Retina (tissue), 1 donor: Measurements from ENCODE around the gene SPINT1.
A peak's percentile ranks its signal among the peaks of the same experiment; 100 is the strongest.

ENCODE experiments used
- DNase-seq: peaks from one replicate; pipeline ENCODE4 v3.0.0-alpha.2; 2016

Gene SPINT1

DNA sequence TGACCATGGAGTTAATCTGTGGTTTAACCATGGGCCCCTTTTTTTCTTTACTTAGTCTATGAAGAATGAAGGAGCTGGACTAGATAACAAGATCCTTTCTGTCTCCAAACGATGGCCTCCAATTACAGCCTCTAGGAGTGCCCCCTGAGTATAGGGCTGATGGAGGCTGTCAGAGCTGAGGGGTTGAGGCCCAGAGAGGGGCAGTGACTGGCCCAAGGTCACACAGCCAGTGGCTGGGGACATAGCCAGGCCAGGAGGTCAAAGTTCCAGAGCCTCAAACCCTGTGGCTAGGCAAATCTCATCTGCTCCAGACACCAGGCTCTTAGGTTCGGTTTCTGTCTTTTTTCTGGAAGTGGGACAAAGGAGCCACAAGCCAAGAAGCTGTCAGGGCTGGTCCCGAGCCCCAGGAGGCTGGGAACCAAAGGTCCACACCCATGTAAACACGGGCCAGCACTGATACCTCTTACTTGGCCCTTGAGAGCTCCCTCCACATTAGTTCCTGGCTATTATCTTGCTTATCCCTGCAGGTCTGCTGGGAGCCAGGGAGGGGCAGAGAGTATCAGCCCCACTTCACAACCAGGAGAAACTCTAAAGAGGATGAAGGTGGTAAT lies 19.9 kb downstream of the SPINT1 start:
- DNase-seq = no peak

DNA sequence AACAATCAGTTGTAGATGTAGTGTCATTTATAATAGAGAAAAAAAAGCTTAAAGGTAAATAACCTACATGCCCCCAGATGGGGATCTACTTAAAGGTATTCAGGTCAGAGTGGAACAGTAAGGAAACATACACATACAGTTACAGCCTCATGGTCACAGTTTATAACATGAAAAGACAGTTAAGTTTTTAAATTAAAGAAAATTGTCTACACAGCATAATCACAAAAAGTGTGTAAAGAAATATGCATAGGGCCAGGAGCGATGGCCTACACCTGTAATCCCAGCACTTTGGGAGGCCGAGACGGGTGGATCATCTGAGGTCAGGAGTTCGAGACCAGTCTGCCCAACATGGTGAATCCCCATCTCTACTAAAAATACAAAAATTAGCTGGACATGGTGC lies 23.4 kb downstream of the SPINT1 start:
- no peak for DNase-seq

DNA sequence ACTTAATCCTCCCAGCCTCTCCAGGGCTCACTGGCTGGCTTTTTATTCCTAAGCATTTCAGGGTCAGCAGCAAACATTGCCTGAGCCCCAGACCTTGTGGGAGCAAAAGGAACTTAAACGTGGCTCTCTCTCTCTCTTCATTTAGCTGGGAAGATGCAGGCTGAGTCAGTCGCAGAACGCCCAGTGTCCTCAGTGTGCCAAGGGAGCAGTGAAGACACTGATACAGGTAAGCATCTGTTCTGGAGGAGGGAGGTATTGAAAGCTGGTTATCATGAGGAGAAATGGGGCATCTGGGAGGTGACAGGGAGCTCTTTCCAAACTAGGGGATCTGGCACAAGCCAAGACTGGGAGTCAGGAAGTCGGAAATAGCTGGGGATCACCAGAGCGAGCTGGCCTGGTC lies 25.8 kb downstream of the SPINT1 start:
- DNase-seq = no peak

DNA sequence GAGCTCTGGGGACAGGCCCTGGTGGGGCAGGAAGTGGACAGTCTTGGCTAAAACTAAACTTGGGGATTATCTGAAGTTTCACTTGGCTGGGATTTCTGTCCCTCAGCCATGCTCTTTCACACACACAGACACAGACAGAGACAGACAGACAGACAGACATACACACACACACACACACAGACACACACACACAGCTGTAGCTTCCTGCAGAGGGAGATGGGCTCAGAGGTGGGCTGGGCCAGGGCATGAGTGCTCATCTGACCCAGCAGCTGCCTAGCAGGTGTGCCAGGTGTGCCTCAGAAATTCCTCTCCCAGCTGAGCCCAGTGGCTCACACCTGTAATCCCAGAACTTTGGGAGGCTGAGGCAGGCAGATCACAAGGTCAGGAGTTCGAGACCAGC lies 26.9 kb downstream of the SPINT1 start:
- no peak for DNase-seq

DNA sequence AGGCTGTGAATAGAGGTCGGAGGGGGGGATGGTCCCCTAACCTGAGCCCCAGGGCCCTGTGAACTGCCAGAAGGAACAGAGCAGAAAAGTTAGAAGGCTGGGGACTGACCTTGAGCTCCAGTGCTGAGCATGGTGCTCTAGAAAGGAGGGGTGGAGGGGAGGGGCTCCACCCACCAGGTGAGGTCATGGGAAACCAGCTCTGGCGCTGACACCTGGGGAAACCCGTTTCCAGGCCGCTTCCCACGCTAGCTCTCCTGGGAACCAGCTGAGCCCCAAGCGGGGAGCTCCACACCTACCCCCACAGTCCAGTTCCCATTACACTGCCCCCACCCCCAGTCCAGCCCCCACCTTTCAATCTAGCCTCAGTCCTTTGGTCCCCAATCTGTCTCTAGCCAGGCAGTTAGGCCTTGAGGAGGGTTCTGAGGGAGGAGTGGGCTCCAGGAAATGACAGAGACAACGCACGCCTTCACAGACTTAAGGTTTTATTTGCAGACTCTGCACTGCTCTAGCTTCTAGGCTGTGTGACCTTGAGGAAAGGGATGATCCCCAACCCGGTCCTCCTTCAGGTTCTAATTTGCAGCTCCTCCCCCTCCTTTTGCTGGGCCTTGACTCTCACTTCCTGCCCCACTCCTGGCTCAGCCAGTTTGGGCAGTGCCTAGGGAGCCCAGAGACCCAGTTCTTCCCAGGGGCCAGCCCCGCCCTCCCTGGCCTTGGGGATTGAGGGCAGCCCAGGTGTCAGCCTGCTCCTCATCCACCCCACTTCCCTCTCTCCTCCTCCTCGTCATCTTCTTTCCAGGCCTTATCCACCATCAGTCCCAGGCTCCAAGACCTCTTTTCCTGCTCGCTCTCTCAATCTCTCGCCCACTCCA lies 28.1 kb downstream of the SPINT1 start:
- no peak for DNase-seq

DNA sequence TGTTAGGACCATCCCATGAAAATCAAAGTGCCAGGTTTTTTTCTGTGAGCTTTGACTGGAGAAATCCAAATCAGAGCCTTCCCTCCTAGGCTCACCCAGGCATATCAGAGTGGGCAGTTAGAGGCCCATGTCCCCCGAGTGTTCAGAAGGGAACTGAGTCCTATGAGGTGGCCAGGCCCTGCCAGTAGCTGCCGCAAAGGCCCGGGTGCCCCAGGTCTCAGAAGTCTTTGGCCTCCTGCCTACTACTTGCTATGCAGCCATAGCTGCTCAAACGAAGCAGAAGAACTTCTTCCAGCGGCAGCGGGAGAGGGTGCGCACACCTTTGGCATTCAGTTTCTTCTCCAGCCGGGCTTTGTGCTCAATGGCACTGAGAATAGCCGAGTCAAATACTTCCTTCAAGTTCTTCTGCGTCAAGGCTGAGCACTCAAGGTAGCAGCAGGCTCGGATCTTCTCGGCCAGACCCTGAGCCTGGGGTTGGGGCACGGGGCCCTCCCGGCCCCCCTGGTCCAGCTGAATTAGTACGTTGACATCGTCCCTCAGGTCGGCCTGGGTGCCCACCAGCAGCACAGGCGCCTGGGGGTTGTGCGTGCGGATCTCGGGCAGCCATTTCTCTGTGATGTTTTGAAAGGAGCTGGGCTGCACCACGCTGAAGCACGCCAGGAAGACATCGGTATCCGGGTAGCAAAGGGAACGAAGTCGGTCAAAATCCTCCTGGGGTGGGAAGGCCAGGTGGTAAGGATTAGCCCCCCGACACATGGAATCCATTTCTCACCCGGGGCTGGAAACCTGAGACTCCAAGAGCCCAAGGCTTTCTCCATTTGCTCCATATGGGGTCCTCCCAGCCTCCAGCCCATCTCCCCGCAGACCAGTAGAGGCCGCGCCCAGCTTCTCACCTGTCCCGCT lies 29.2 kb downstream of the SPINT1 start:
- DNase-seq = peak; percentile 21

DNA sequence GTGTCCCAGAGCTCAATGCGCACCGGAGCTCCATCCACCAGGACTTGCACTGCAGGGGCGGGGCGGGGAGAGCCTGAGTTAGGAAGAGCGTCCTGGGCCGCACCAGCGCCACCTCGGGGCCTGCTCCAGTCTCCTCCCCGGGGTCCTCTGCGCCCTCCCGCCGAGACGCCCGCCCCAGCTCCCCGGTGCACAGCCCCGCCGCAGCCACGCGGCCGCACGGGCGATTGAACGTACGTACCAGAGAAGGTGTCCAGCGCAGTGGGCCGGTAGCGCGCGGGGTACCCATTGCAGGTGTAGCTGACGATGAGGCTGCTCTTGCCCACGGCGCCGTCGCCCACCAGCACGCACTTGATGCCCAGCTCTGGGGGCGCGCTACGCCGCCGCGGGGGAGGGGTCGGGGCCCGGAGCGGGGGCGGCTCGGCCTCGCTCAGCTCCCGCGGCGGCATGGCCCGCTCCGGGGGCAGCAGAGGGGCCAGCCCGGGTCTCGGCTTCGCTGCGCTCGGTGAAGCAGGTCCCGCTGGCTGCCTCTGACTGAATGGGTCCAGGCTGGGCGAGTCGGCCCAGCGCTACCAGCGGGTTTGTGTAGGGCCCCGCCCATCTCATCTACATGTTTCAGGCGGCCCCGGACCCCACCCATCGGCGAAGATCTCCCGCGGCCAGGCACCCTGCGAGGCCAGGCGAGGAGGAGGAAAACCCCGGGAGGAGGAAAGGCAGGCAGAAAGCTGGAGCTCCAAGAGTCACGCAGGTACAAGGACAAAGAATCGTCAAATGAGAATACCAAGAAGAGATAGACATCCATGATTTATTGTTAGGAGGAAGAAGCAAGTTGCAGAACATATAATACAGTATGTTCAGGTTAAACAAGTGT lies 30.1 kb downstream of the SPINT1 start, which contains the start of gene RHOV:
RHOV (minus strand) TSS at position 541 of the 868 bp plus-strand sequence; CDS start at position 446, 95 bp downstream.
- peak; percentile 73 for DNase-seq

DNA sequence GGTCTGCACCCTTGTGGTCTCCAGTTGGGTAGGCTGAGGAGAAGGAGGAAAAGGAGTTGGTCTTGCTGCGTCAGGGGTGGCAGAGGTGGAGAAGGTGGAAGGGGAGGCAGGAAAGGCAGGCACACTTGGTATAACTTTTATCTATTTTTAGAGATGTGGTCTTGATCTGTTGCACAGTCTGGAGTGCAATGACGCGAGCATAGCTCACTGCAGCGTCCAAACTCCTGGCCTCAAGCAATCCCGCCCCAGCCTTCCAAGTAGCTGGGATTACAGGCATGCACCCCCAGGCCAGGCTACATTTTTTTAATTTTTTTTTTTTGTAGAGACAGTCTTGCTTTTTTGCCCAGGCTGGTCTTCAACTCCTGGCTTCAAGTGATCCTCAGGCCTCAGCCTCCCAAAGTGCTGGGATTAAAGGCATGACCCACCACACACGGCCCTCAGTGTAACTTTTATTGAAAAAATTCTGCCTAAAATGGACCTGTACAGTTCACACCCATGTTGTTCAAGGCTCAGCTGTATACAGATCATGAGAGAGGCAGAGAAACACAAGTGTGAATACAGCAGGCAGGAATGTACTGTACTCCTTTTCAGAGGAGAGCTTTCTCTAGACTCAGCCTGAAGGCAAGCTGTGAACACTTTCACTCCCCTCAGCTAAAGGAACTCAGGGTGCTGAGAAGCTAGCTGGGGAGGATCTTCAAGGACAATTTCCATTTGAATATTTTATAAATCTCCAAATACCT lies 32.3 kb downstream of the SPINT1 start:
- no peak for DNase-seq

DNA sequence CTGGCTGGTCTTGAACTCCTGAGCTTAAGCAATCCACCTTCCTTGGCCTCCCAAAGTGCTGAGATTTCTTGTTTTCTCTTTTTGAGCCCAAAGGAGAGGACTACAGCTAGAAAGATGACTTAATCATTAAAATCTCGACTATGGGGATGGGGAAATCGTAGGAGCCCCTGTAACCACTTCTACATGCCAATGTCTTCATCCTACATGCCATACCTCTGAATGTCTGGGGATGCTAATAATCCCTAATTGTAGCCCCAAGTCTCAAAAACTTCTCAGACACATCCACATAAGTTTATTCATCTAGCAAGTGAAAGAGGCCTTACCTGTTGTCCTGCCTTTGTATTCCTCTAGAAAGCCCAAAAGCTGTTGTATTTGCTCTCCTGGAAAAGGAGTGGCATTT lies 33.8 kb downstream of the SPINT1 start:
- DNase-seq = no peak

DNA sequence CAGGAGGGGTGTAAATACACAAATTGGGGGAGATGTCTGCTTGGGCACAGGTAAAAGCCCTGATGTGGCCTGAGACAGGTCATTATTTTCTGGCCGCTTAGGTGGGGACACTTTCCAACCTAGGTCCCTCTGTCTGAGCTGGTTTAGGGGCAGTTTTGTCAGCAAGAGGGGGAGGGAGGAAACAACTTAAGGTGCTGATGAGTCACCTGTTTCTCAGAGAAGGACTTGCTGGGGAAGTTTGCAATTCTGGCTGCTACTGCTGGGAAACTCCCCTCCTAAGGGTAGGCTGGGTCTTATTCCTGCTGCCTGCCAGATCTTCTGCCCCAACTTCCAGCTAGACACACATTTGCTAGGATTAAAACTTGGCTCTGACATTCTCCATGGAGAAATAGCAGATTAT lies 34.9 kb downstream of the SPINT1 start:
- DNase-seq = no peak

DNA sequence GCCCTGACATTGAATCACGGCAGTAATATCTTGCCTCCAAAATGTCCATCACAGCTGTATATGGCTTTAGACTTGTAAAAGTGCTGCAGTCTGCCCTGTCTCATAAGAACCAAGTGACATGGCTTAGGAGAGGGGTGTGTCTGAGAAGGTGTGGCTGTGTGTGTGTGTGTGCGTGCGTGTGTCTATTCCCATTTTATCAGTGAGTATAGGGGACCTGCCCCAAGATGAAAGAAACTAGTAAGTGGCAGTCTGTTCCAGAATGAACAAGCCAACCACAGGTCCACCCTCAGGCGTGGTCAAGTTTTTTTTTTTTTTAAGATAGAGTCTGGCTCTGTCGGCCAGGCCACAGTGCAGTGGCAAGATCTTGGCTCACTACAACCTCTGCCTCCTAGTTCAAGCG lies 35.8 kb downstream of the SPINT1 start:
- DNase-seq = no peak

DNA sequence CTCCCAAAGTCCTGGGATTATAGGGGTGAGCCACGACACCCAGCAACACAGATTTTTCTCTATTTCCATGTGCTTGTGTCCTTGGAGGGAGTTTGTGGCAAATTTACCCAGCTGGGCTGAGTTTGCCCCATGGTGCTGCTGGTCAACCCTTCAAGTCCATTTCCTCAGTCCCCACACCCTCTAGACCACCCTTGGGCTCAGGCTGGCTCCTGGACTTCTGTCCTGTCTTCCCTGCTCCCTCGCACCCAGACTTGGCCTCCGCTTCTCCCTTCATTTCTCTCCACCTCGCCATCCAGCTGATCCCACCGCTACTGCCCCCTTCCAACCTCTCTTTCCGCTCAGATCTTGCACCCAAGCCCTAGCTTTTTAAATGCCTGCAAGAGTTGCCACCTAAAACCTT lies 37.5 kb downstream of the SPINT1 start:
- DNase-seq = no peak

DNA sequence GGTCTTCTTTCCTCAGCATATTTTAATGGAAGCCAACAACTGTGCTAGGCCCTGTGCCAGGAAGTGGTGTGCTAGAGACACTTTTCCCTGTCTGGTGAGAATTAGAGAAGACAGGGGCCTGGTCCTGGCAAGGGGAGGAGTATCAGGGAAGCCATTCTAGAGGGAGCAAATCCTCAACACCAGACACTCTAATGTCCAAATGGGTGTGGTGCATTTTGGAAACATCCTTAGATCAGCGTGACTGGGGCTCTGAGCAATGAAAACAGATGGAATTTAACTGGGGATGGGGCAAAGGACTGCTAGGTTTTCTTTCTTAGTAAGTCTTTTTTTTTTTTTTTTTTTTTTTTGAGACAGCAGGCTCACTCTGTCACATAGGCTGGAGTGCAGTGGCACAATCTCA lies 42.7 kb downstream of the SPINT1 start:
- DNase-seq = no peak

DNA sequence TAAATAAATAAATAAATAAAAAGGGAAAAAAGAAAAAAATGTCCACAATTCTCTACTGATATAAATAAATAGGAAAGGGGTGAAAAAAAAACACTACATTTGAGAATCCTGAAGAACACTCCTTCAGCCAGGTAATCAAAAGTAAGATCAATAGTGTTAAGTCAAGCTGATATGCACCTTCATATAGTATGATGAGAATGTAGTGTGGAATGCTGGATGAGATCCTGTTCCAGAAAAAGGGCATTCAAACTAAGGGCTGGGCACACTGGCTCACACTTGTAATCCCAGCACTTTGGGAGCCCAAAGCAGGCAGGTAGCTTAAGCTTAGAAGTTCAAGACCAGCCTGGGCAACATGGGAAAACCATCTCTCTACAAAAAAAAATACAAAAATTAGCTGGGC lies 45.3 kb downstream of the SPINT1 start:
- no peak for DNase-seq

DNA sequence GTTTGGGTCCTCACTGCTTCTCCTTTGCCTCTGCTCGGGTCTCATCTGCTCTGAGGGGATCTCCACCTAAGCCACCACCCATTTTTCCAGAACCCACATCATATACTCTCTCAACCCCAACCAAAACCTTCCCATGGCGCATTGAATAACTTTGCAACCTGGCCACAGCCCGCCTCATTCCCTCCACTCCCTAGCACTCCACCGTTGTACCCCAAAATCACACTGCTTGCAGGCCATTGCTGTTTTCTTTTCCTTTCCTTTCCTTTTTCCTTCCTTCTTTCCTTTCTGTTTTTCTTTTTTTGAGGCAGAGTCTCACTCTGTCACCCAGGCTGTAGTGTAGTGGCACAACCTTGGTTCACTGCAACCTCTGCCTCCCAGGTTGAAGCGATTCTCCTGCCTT lies 47.3 kb downstream of the SPINT1 start:
- DNase-seq = no peak

DNA sequence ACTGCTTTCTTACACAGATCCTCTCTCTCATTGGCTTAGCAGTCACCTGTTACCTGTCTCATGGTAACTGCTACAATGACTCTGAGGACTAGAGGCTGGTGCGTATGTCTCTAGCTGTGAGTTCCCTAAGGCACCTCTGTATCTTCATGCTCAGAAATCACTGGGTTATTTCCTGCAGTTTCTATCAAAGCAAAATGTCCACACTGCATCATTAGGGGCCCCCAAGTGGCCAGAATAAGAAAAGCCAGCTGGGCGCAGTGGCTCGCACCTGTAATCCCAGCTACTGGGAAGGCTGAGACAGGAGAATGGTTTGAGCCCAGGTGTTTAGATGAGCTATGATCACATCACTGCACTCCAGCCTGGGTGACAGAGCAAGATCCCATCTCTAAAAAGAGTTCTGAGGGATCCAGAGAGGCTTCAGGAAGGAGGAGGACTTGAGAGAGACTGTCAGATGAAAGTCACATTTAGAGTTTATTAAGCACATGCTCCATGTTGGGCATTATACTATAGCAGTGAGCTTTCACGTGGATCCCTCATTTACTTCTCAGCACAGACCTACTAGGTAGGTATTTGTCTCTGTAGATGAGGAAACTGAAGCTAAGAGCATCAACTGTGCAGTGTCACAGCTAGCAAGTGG lies 48.1 kb downstream of the SPINT1 start:
- DNase-seq = peak; percentile 61

DNA sequence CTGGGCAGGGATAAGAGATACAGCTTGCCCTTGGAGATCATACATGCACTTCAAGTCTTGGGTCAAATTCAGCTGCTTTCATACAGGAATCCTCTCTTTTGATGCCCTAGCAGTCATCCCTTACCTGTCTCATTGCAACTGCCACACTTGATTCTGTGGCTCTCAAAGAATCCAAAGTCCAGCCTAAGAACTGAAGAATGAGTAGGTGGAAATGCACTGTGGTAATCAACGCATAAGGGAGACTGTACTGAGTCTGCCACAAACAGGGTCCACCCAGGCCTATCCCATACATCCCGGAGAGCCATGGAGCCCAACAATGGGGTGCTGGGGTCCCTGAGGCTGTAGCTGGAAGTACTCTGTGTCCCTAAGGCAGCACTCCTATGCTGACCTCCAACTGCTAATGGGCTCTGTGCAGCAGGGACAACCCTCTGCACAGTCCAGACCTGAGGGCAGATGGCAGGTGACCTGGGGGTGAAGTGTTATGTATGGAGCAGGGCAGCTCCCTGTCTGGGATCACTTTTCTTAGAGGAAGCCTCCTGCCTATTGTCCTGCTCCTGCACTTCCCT lies 48.7 kb downstream of the SPINT1 start:
- no peak for DNase-seq

DNA sequence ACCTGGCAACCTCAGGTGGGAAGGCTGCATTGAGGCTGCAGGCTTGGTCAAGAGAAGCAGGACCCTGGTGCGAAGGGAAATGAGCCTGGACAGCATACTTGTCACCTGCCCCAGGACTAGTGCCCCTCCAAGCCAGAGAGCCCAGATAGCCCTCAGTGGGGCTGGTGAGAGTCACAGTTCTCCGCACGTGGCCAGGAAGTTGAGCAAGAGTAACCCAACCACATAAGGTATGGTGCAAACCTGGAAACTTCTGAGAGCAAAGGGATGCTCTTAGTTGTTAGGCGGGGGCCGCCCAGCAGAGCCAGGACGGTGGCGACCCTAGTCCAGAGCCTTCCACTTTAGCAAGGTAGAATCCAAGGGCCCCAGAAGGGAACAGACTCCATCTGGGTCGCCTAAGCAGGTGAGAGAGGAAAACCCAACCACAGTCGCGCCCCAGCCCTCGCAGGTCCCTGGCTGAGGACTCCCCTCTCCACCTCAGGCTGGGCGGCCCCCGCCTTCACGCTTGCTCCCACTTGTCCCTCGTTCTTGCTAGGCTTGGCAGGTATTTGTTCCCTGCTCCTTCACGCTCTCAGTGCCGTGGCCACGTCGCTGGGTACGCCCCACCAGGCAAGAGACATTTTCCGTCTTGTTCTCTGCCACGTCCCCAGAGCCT lies 49.3 kb downstream of the SPINT1 start:
- DNase-seq = no peak

DNA sequence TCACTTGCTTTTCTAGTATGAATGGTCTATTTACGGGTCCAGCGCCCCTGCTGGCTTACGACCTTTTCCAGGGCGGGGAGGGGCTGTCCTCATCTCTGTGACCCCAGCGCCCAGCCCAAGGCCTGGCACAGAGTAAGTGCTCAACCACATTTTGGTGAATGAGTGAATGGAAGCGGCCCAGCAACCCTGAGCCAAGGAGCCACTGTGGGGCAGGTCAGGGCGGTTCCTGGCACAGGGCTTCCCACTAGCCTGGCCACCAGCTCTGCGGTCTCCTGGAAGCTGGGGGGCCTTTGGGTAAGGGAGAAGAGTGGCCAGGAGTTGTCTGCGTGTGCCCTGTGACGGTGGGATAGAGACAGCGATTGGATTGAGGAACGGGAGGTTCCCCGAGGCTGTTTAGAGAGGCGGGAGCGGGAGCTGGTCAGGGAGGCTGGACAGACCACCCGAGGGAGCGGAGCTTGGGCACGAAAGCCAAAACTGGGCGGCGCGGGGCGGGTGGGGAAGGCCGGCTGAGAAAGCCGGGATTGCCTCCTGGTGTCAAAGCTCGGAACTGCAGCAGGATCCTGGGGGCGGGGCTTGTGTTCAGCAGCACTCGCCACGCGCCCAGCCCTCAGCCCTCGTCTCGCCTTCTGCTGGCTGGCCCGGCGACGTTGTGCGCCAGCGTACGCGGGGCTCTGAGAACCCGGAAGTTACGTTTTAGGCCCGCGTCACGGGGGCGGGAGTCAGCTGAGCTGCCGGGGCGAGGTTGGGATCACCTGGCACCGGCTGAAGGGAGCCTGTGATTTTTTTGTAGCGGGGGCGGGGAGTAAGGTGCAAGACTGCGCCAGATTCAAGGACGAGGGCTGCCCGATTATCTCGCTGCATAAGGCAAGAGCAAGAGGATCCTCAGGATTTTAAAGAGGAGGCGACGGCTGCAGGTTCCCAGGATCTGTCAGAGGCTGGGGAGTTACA lies 50.2 kb downstream of the SPINT1 start, which contains the start of gene VPS18:
VPS18 (plus strand) TSS at position 718 of the 948 bp plus-strand sequence. CDS start 319 bp downstream, outside the sequence.
- peak; percentile 100 for DNase-seq
